Naive thymus-derived CD8-positive, alpha-beta T cell (primary cell): ENCODE data around the gene FIBCD1. TPM values are rescaled to one million over a fixed set of nuclear protein-coding genes. Genes with fewer than 3 reads are reported as not detected.
"Not testable (repeated sequence)": the region's sequence is repeated elsewhere in the genome, so short reads cannot be mapped to it uniquely, and the experiment has no call there.

Experiments
- ATAC-seq, 2 donors: fragments of 150-1000 bp; cut with Tn5 transposase in 1 of 2; sonication (Bioruptor Pico), chemical (Tn5 transposase) in 1 of 2; 1 replicate in 1 of 2; 2 replicates in 1 of 2; pipeline ENCODE4 v1.10.0; 2021; ENCODE audit warnings: mild to moderate bottlenecking in 2 of 2, moderate library complexity in 2 of 2
- POLR2A ChIA-PET: fragments of 350-600 bp; sonication (Branson Sonifier 250); formaldehyde crosslinking; loops from one replicate; lab custom pipeline; 2021; ENCODE audit warnings: antibody characterized with exemption; lab: Charles Lee
- DNase-seq, 10 donors: peaks; one replicate each; pipeline versions ENCODE4 v3.0.0 to v3.0.0-alpha.2; 2020 to 2022
- H3K27ac Mint-ChIP-seq, 10 donors: one replicate each; pipeline ENCODE4 v1.8.0; 2020 to 2022; ENCODE audit warnings: mild to moderate bottlenecking in 10 of 10, mixed read lengths in 10 of 10, moderate library complexity in 4 of 10, inconsistent platforms in 1 of 10
- H3K27me3 Mint-ChIP-seq, 5 donors: one replicate each; pipeline ENCODE4 v1.8.0; 2021 to 2022; ENCODE audit warnings: mixed read lengths in 5 of 5
- H3K36me3 Mint-ChIP-seq, 3 donors: one replicate each; pipeline ENCODE4 v1.8.0; 2020 to 2022; ENCODE audit warnings: mixed read lengths in 3 of 3, mild to moderate bottlenecking in 2 of 3, inconsistent platforms in 1 of 3
- H3K4me1 Mint-ChIP-seq, 4 donors: one replicate each; pipeline ENCODE4 v1.8.0; 2021 to 2022; ENCODE audit warnings: mixed read lengths in 4 of 4
- H3K4me3 Mint-ChIP-seq, 10 donors: one replicate each; pipeline ENCODE4 v1.8.0; 2020 to 2022; ENCODE audit warnings: mild to moderate bottlenecking in 10 of 10, mixed read lengths in 10 of 10, moderate library complexity in 6 of 10, inconsistent platforms in 1 of 10
- H3K9me3 Mint-ChIP-seq, 9 donors: one replicate each; pipeline ENCODE4 v1.8.0; 2020 to 2022; ENCODE audit warnings: mixed read lengths in 9 of 9, mild to moderate bottlenecking in 3 of 9, inconsistent platforms in 1 of 9, moderate library complexity in 1 of 9
- polyA plus RNA-seq, 3 donors: library from polyadenylated mRNA; unstranded; fragments of 300-500 nt; fragmentation: Illumina TruSeq; gene quantifications; one replicate each; pipeline ENCODE4 v1.2.3, GENCODE V29; 2021
- total RNA-seq, 8 experiments: library from RNA in 2 of 8; stranded (reverse) in 2 of 8; gene quantifications; one replicate each; pipeline ENCODE4 v1.2.3 and lab custom pipeline; 2021 to 2026

The FIBCD1 gene
- total and polyA plus RNA-seq, 5 experiments from 2014 or later, result not detected

GRCh38 chr9:130918101-130918825, 20.8 kb downstream of the FIBCD1 start:
- no peak overlapping the region for H3K27ac Mint-ChIP-seq
- DNase-seq (no peak), ATAC-seq (no peak)
- no peaks in the 10 kb centered on the region for H3K36me3 Mint-ChIP-seq
- no peaks in the 10 kb centered on the region for H3K9me3 Mint-ChIP-seq
- H3K27me3 Mint-ChIP-seq, result peaks cover 0 to 18% (median 5%) of the 10 kb centered on the region in 5 donors
- no peaks in the 10 kb centered on the region for H3K4me1 Mint-ChIP-seq
- POLR2A ChIA-PET, result no interaction called here
- no peak overlapping the region for H3K4me3 Mint-ChIP-seq

DNA sequence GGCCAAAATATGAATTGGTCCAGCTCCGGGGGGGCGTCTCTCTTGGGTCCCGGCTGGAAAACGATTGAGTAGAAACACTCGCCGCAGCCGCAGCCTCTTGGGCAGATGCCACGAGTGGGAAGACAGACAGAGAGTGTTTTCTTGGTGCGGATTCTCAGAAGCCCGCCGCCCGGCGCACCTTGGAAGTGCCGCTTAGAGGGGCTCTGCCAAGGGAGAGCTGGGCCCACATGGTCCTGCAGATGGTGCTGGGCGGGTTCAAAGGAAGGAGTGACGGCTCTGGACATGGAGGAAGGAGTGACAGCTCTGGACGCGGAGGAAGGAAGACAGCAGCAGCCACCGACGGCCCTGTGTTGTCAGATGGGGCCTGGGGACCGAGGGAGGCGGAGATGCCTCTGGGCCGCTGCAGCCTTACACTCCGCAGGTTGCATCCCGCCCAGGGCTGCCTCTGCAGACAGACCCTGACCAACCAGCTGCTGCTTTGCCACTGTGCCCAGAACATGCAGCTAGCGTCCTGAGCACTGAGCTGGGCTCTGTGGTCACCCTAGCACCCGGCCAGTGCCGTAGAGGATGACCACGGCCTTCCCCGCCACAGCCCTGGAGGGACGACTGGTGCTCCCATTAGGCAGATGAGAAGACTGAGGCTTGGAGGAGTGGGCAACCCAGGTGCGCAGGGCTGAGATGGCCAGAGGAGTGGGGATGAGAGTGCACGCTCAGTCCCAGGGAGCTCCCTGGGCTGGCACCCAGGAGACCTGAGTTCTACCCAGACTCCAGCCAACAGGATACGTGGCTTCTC, 21.7 kb downstream of the FIBCD1 start:
- DNase-seq (no peak), ATAC-seq (no peak)
- Mint-ChIP-seq H3K27ac (no peak overlapping the region), H3K9me3 (no peaks in the 10 kb centered on the region), H3K4me3 (no peak overlapping the region), H3K4me1 (no peaks in the 10 kb centered on the region), H3K27me3 (peaks cover 0 to 9% (median 2%) of the 10 kb centered on the region in 5 donors), H3K36me3 (no peaks in the 10 kb centered on the region)
- POLR2A ChIA-PET, result no interaction called here

DNA sequence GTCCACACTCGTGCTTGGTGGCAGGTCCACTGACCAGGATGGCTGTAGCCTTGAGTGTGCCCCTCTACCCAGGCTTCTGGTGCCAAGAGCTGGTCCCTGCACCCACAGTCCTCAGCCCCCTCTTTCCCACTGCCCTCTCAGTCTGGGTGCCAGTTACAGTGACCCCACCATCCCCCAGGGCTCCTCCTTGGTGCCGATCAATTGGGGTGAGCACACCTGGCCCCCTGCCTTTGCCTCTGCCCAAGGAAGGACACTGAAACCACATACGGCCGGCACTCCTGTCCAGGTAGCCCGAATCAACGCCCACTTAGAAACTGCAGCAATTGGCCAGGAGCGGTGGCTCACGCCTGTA, 24.0 kb downstream of the FIBCD1 start:
- POLR2A ChIA-PET, result no interaction called here
- H3K27ac Mint-ChIP-seq, result no peak overlapping the region
- no peaks in the 10 kb centered on the region for H3K36me3 Mint-ChIP-seq
- H3K9me3 Mint-ChIP-seq, result no peaks in the 10 kb centered on the region
- no peak overlapping the region for H3K4me3 Mint-ChIP-seq
- H3K4me1 Mint-ChIP-seq, result peaks cover 0 to 3% (median 0%) of the 10 kb centered on the region in 4 donors
- peaks cover 0 to under 1% (median 0%) of the 10 kb centered on the region in 5 donors for H3K27me3 Mint-ChIP-seq
- DNase-seq (no peak), ATAC-seq (no peak)

GRCh38 chr9:130914417-130915095, 24.5 kb downstream of the FIBCD1 start:
- no peaks in the 10 kb centered on the region for H3K36me3 Mint-ChIP-seq
- ATAC-seq (no peak), DNase-seq (no peak)
- H3K9me3 Mint-ChIP-seq, result no peaks in the 10 kb centered on the region
- no peak overlapping the region for H3K27ac Mint-ChIP-seq
- POLR2A ChIA-PET, result no interaction called here
- peaks cover 0 to 3% (median 0%) of the 10 kb centered on the region in 4 donors for H3K4me1 Mint-ChIP-seq
- no peak overlapping the region for H3K4me3 Mint-ChIP-seq
- H3K27me3 Mint-ChIP-seq, result no peaks in the 10 kb centered on the region

DNA sequence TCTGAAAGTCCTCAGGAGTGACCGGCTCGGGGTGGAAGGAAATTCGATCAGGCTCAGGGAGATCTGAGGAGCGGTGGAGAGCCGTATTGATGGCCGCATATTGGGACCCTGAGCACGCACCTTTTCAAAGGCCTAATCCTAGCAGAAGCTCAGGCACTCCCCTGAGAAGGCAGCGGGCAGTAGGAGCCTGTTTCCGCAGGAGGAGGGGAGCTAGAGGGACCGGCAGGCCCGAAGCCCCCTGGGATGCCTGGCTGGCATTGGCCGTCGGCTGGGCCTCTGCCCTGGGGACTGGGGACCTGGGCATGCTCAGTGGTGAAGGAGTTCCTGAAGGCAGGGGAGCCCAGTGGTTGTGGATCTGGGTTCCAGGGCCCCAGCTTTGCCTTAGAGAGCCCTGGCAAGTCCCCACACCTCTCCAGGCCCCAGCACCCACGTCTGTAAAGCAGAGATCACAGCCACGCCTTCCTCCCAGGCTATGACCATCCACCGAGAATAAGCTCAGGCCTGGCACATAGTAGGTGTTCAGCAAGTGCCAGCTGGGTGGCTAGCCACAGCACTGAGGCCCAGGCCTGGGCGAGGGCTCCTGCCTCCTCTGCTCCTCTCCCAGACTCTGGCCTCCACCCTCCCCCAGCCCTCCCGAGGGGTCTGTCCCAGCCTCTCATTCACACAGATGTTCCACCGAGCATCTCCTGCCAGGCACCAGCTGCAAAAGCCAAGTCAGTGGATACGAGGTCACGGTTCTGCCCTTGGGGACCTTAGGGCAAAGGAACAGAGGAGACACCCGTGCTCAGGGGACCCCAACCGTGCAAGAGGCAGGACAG, 25.2 kb downstream of the FIBCD1 start:
- ATAC-seq (no peak), DNase-seq (no peak)
- H3K9me3 Mint-ChIP-seq, result no peaks in the 10 kb centered on the region
- H3K27me3 Mint-ChIP-seq, result no peaks in the 10 kb centered on the region
- H3K4me1 Mint-ChIP-seq, result peaks cover 0 to 3% (median 0%) of the 10 kb centered on the region in 4 donors
- POLR2A ChIA-PET, result no interaction called here
- no peaks in the 10 kb centered on the region for H3K36me3 Mint-ChIP-seq
- H3K27ac Mint-ChIP-seq, result no peak overlapping the region
- no peak overlapping the region for H3K4me3 Mint-ChIP-seq

GRCh38 chr9:130912932-130913598, 26.0 kb downstream of the FIBCD1 start:
- H3K9me3 Mint-ChIP-seq, result no peaks in the 10 kb centered on the region
- no peak for ATAC-seq
- POLR2A ChIA-PET, result no interaction called here
- H3K4me3 Mint-ChIP-seq, result no peak overlapping the region
- no peak for DNase-seq
- H3K27ac Mint-ChIP-seq, result no peak overlapping the region
- no peaks in the 10 kb centered on the region for H3K27me3 Mint-ChIP-seq
- peaks cover 0 to 3% (median 0%) of the 10 kb centered on the region in 4 donors for H3K4me1 Mint-ChIP-seq
- no peaks in the 10 kb centered on the region for H3K36me3 Mint-ChIP-seq

DNA sequence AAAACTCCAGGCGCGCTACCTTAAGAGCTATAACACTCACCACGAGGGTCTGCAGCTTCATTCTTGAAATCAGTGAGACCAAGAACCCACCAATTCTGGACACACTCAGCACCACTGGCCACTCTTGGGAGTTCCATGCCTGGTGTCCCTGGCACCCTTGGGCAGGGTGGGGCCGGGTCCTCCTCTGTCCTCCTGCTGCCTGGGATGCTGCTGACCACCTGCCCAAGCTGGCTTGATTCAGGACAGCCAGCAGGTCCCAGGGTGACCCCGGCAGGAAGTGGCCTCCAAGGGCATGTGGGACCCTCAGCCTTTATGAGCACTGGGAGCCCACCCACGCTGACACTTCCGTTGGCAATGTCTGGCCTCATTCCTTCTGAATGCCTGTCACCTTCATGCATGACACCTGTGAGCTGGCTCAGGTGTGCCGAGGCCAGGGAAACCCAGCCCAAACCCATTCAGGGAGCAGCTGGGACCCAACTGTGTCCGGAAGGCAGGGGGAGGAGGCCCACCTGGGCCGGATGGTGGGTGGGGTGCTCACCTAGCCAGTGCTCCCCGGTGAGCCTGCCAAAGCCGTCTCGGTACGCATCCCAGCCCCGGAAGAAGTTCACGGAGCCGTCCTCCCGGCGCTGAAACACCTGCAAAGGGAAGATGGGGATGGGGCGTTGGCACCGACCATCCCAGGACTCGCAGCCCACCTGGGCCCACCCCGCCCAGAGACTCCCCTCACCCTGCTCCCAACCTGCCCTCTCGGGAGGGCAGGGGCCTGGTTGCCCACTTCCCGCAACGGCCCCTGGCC, 27.6 kb downstream of the FIBCD1 start:
- no peaks in the 10 kb centered on the region for H3K9me3 Mint-ChIP-seq
- DNase-seq, result no peak
- no peak overlapping the region for H3K27ac Mint-ChIP-seq

DNA sequence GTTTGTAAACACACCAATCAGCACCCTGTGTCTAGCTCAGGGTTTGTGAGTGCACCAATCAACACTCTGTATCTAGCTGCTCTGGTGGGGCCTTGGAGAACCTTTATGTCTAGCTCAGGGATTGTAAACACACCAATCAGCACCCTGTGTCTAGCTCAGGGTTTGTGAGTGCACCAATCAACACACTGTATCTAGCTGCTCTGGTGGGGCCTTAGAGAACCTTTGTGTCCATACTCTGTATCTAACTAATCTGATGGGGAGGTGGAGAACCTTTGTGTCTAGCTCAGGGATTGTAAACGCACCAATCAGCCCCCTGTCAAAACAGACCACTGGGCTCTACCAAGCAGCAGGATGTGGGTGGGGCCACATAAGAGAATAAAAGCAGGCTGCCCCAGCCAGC, 28.4 kb downstream of the FIBCD1 start:
- POLR2A ChIA-PET, H3K36me3 Mint-ChIP-seq, H3K4me1 Mint-ChIP-seq, ATAC-seq, H3K27ac Mint-ChIP-seq, H3K4me3 Mint-ChIP-seq, H3K9me3 Mint-ChIP-seq, H3K27me3 Mint-ChIP-seq, DNase-seq: not testable (repeated sequence)

More for the DNA sequence above, 27.6 kb downstream of the FIBCD1 start:
- no peak for ATAC-seq
- H3K4me3 Mint-ChIP-seq, result no peak overlapping the region
- H3K36me3 Mint-ChIP-seq, result no peaks in the 10 kb centered on the region
- POLR2A ChIA-PET, result no interaction called here
- H3K4me1 Mint-ChIP-seq, result peaks cover 0 to 3% (median 0%) of the 10 kb centered on the region in 4 donors
- peaks cover 0 to 2% (median 0%) of the 10 kb centered on the region in 5 donors for H3K27me3 Mint-ChIP-seq

DNA sequence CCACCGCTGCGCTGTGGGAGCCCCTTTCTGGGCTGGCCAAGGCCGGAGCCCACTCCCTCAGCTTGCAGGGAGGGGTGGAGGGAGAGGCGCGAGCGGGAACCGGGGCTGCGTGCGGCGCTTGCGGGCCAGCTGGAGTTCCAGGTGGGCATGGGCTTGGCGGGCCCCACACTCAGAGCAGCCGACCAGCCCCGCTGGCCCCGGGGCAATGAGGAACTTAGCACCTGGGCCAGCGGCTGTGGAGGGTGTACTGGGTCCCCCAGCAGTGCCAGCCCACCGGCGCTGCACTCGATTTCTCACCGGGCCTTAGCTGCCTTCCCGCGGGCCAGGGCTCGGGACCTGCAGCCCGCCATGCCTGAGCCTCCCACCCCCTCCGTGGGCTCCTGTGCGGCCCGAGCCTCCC, 29.0 kb downstream of the FIBCD1 start:
- DNase-seq, H3K4me3 Mint-ChIP-seq, H3K4me1 Mint-ChIP-seq, ATAC-seq, POLR2A ChIA-PET, H3K9me3 Mint-ChIP-seq, H3K27me3 Mint-ChIP-seq, H3K27ac Mint-ChIP-seq, H3K36me3 Mint-ChIP-seq: not testable (repeated sequence)

- no peak for DNase-seq
- no peak overlapping the region for H3K27ac Mint-ChIP-seq
- peaks cover 0 to 3% (median 0%) of the 10 kb centered on the region in 4 donors for H3K4me1 Mint-ChIP-seq
- POLR2A ChIA-PET, result no interaction called here
- no peaks in the 10 kb centered on the region for H3K9me3 Mint-ChIP-seq
- H3K36me3 Mint-ChIP-seq, result no peaks in the 10 kb centered on the region
- no peak for ATAC-seq
- H3K27me3 Mint-ChIP-seq, result peaks cover 0 to 2% (median 0%) of the 10 kb centered on the region in 5 donors
- no peak overlapping the region for H3K4me3 Mint-ChIP-seq
Observed at GRCh38 chr9:130908878-130909355, 30.1 kb downstream of the FIBCD1 start.

DNA sequence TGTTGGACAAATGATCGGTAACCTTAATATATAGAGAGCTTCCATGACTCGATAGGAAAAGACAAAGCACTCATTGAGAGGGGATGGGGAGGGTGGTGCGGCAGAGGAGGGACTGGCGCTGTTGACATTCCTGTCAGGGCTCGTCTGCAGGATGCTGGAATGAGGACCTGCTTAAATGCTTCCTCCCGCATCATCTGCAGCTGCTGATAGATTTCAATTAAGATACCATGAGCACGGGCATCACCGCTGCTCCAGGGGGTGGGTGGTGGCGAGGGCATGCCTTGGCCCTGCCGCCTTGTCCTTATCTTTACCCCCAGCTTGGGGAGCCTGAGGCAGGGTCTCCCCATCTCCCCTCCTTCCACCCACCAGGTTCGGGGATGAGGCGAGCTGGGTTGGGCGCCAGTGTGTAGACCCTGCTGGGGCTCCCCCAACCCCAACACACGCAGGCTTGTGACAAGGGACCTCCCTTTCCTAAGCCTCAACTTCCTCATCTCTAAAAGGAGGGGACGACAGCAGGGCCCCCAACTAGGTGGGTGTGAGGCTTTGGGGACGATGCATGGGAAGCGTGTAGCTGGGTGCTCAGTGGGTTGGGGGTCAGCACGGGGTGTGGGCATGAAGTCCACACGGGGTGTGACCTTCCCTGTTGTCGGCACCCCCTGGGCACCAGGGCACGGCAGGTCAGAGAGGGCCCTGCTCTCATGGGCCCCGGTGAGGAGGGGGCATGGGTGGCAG, 30.7 kb downstream of the FIBCD1 start:
- POLR2A ChIA-PET, result no interaction called here
- peaks cover 0 to 5% (median 0%) of the 10 kb centered on the region in 4 donors for H3K4me1 Mint-ChIP-seq
- no peaks in the 10 kb centered on the region for H3K36me3 Mint-ChIP-seq
- H3K27me3 Mint-ChIP-seq, result peaks cover 0 to 5% (median 2%) of the 10 kb centered on the region in 5 donors
- H3K4me3 Mint-ChIP-seq, result no peak overlapping the region
- H3K9me3 Mint-ChIP-seq, result no peaks in the 10 kb centered on the region
- H3K27ac Mint-ChIP-seq, result no peak overlapping the region
- ATAC-seq (no peak), DNase-seq (no peak)
